ENCODE measurements around the gene KLHDC4.

The KLHDC4 gene

DNA sequence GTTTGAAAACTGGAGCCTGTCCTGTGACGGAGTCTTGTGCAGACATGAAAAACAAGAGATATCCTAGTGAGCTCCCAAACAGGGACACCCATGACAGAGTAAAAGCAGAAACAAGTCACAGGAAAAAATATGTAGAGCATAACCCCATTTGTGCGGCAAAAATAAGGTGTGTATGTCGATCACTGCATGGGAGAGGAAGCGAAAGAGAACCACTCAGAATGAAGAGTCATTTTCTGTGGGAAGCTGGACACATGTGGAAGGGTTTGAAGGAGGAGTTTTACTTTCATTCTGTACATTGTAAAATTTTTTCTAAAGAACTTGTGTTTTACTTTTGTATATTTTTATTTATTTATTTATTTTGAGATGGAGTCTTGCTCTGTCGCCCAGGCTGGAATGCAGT lies 91.4 kb downstream of the KLHDC4 start:
- H3K27ac ChIP-seq (ENCODE audit: low read length): no peak overlapping the region
- H3K9ac ChIP-seq (ENCODE audit: low read length): no peak overlapping the region
- no peaks in the 10 kb centered on the region for H3K9me3 ChIP-seq (replicated peaks; ENCODE audit: insufficient read depth, low read length)
- no peak overlapping the region for H3K4me2 ChIP-seq (ENCODE audit: low read depth, low read length)
- H2AFZ ChIP-seq (ENCODE audit: low read length): no peak overlapping the region
- no peaks in the 10 kb centered on the region for H3K79me2 ChIP-seq (ENCODE audit: low read length)
- no peaks in the 10 kb centered on the region for H4K20me1 ChIP-seq (ENCODE audit: insufficient read depth, low read length)
- no peaks in the 10 kb centered on the region for H3K9me2 ChIP-seq (replicated peaks; ENCODE audit: insufficient read depth, low read length)
- H3K27me3 ChIP-seq (replicated peaks; ENCODE audit: insufficient read depth, low read length): peaks cover 41% of the 10 kb centered on the region
- no peaks in the 10 kb centered on the region for H3K36me3 ChIP-seq (replicated peaks; ENCODE audit: insufficient read depth, low read length)
- no peaks in the 10 kb centered on the region for H3K4me1 ChIP-seq (ENCODE audit: low read length)
- H3K4me3 ChIP-seq (ENCODE audit: low read length): no peak overlapping the region
- no peak for DNase-seq
- TF ChIP-seq EZH2 (optimal IDR thresholded peaks at IDR 0.05; ENCODE audit: low read depth, low read length): no peak
- TF ChIP-seq EZH2phosphoT487 (IDR thresholded peaks at IDR 0.05; ENCODE audit: low read length): no peak
- TF ChIP-seq, protein P1, sequence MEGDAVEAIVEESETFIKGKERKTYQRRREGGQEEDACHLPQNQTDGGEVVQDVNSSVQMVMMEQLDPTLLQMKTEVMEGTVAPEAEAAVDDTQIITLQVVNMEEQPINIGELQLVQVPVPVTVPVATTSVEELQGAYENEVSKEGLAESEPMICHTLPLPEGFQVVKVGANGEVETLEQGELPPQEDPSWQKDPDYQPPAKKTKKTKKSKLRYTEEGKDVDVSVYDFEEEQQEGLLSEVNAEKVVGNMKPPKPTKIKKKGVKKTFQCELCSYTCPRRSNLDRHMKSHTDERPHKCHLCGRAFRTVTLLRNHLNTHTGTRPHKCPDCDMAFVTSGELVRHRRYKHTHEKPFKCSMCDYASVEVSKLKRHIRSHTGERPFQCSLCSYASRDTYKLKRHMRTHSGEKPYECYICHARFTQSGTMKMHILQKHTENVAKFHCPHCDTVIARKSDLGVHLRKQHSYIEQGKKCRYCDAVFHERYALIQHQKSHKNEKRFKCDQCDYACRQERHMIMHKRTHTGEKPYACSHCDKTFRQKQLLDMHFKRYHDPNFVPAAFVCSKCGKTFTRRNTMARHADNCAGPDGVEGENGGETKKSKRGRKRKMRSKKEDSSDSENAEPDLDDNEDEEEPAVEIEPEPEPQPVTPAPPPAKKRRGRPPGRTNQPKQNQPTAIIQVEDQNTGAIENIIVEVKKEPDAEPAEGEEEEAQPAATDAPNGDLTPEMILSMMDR (IDR thresholded peaks at IDR 0.05; ENCODE audit: low read length): no peak
- no peaks in the 10 kb centered on the region for H3F3A ChIP-seq (ENCODE audit: insufficient read depth, low read length)

DNA sequence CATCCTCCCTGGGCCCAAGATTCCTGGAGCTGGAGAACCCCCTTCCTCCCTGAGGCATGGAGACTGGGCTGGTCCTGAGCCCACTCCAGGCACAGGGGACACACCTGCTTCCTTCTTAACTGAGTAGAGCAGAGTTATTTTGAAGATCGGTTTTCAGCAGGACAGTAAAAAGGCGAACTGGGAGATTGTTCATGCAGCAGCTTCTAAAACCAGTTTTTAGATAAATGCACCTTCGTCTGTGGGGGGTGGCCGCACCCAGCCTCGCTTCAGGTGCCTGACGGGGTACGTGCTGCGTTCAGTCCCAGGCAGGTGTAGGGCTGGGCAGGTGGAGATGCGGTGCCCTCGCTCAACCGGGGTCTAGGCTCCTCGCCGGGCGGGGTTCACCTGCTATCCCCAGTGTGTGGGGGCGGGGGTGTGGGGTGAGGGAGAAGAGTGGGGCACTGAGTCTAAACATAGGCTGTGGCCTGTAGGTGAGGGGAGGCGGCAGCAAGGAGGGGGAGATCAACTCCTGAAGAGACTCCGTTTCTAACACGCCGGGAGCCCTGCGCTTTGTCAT lies 94.0 kb downstream of the KLHDC4 start:
- no peak overlapping the region for H3K4me2 ChIP-seq (ENCODE audit: low read depth, low read length)
- no peak overlapping the region for H2AFZ ChIP-seq (ENCODE audit: low read length)
- H3K4me3 ChIP-seq (ENCODE audit: low read length): no peak overlapping the region
- H3K27ac ChIP-seq (ENCODE audit: low read length): no peak overlapping the region
- TF ChIP-seq, protein P1 (IDR thresholded peaks at IDR 0.05; ENCODE audit: low read length): no peak
- TF ChIP-seq EZH2 (optimal IDR thresholded peaks at IDR 0.05; ENCODE audit: low read depth, low read length) (no peak), EZH2phosphoT487 (IDR thresholded peaks at IDR 0.05; ENCODE audit: low read length) (no peak)
- no peaks in the 10 kb centered on the region for H3F3A ChIP-seq (ENCODE audit: insufficient read depth, low read length)
- no peaks in the 10 kb centered on the region for H3K79me2 ChIP-seq (ENCODE audit: low read length)
- H3K9me2 ChIP-seq (replicated peaks; ENCODE audit: insufficient read depth, low read length): no peaks in the 10 kb centered on the region
- no peaks in the 10 kb centered on the region for H3K4me1 ChIP-seq (ENCODE audit: low read length)
- no peak for DNase-seq
- no peak overlapping the region for H3K9ac ChIP-seq (ENCODE audit: low read length)
- H3K9me3 ChIP-seq (replicated peaks; ENCODE audit: insufficient read depth, low read length): no peaks in the 10 kb centered on the region
- no peaks in the 10 kb centered on the region for H4K20me1 ChIP-seq (ENCODE audit: insufficient read depth, low read length)
- H3K36me3 ChIP-seq (replicated peaks; ENCODE audit: insufficient read depth, low read length): no peaks in the 10 kb centered on the region
- H3K27me3 ChIP-seq (replicated peaks; ENCODE audit: insufficient read depth, low read length): peaks cover 66% of the 10 kb centered on the region

DNA sequence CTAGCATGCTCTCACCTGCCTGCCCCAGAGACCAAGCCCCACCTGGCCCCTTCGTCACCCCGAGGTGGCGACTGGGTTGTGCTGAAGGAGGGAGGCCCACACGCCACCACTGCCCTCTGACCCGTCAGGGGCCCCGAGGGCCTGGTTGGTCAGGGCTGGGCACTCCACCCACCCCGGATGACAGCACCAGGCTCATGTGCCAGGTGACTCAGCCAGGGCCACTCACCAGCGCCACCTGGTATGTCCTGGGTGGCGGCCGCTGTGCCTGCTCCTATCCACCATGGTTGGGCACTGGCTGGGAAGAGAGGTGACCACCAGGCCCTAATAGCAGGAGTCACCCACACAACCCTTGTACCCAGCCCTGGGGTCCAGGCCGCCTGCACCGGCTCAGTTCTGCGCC lies 94.6 kb downstream of the KLHDC4 start:
- TF ChIP-seq, protein P1 (IDR thresholded peaks at IDR 0.05; ENCODE audit: low read length): no peak
- no peak for TF ChIP-seq EZH2 (optimal IDR thresholded peaks at IDR 0.05; ENCODE audit: low read depth, low read length)
- TF ChIP-seq EZH2phosphoT487 (IDR thresholded peaks at IDR 0.05; ENCODE audit: low read length): no peak
- Histone ChIP-seq H3K4me1 (ENCODE audit: low read length) (no peaks in the 10 kb centered on the region), H3K27me3 (replicated peaks; ENCODE audit: insufficient read depth, low read length) (peaks cover 71% of the 10 kb centered on the region), H3K9me2 (replicated peaks; ENCODE audit: insufficient read depth, low read length) (no peaks in the 10 kb centered on the region), H3K9ac (ENCODE audit: low read length) (no peak overlapping the region), H3K27ac (ENCODE audit: low read length) (no peak overlapping the region), H4K20me1 (ENCODE audit: insufficient read depth, low read length) (no peaks in the 10 kb centered on the region), H3K9me3 (replicated peaks; ENCODE audit: insufficient read depth, low read length) (no peaks in the 10 kb centered on the region), H2AFZ (ENCODE audit: low read length) (no peak overlapping the region), H3K79me2 (ENCODE audit: low read length) (no peaks in the 10 kb centered on the region), H3K36me3 (replicated peaks; ENCODE audit: insufficient read depth, low read length) (no peaks in the 10 kb centered on the region), H3F3A (ENCODE audit: insufficient read depth, low read length) (no peaks in the 10 kb centered on the region), H3K4me3 (ENCODE audit: low read length) (no peak overlapping the region), H3K4me2 (ENCODE audit: low read depth, low read length) (no peak overlapping the region)
- DNase-seq: no peak

Measured in MM.1S (cell line).